SK-N-SH (cell line): ENCODE measurements around the gene CDR2. TPM values are rescaled to one million over a fixed set of nuclear protein-coding genes. Genes with fewer than 3 reads are reported as not detected.

Experiments used
- CTCF ChIA-PET: fragments of 300-600, 350-600 bp; formaldehyde crosslinking; extraction: SDS; loops from one replicate; lab custom pipeline; 2021; lab: Yijun Ruan, JAX
- POLR2A ChIA-PET: fragments of 350-600 bp; sonication (Branson Sonifier 250); formaldehyde crosslinking; extraction: SDS; loops from one replicate; lab custom pipeline; 2020; ENCODE audit warnings: antibody characterized with exemption, inconsistent platforms; lab: Yijun Ruan, JAX
- DNase-seq: peaks from one replicate; pipeline ENCODE4 v3.0.0; 2012
- H2AFZ ChIP-seq: fragments of 200-600 bp; sonication (generic); 2 replicates; pipeline ENCODE4 v1.8.1; 2016; ENCODE audit warnings: antibody characterized with exemption, mild to moderate bottlenecking, low read depth
- H3F3A ChIP-seq: fragments of 200-600 bp; sonication (generic); replicated peaks from 2 replicates; pipeline ENCODE3; 2016; ENCODE audit warnings: antibody characterized with exemption, mild to moderate bottlenecking; ENCODE audit not compliant: insufficient read depth
- H3K27ac ChIP-seq, 2 experiments: fragments of 200-500 bp in 1 of 2; fragments of 200-600 bp in 1 of 2; sonication (Bioruptor generic) in 1 of 2; sonication (generic), shearing (Covaris generic) in 1 of 2; 2 replicates each; pipeline versions ENCODE4 v1.5.1 to v1.6.1; 2014 to 2016; ENCODE audit warnings: low read depth in 2 of 2, inconsistent platforms in 1 of 2, low read length in 1 of 2, mild to moderate bottlenecking in 1 of 2, mixed read lengths in 1 of 2
- H3K27me3 ChIP-seq: fragments of 200-600 bp; sonication (generic), shearing (Covaris generic); 2 replicates; pipeline ENCODE4 v1.6.1; 2016; ENCODE audit warnings: mixed run types; ENCODE audit not compliant: insufficient read depth
- H3K36me3 ChIP-seq, 2 experiments: fragments of 200-500 bp in 1 of 2; fragments of 200-600 bp in 1 of 2; sonication (Bioruptor generic) in 1 of 2; sonication (generic) in 1 of 2; replicated peaks in 1 of 2; 2 replicates each; pipeline versions ENCODE3 to v1.5.1; 2014 to 2016; ENCODE audit warnings: low read length in 1 of 2, mild to moderate bottlenecking in 1 of 2; ENCODE audit not compliant: insufficient read depth in 2 of 2, control insufficient read depth in 1 of 2
- H3K4me1 ChIP-seq, 2 experiments: fragments of 200-500 bp in 1 of 2; fragments of 200-600 bp in 1 of 2; sonication (Bioruptor generic) in 1 of 2; sonication (generic), shearing (Covaris generic) in 1 of 2; 2 replicates each; pipeline versions ENCODE4 v1.5.1 to v1.6.1; 2014 to 2016; ENCODE audit warnings: low read depth in 1 of 2, low read length in 1 of 2, mixed run types in 1 of 2; ENCODE audit not compliant: insufficient read depth in 2 of 2, control insufficient read depth in 1 of 2
- H3K4me2 ChIP-seq: fragments of 200-600 bp; sonication (generic), shearing (Covaris generic); 2 replicates; pipeline ENCODE4 v1.6.1; 2017; ENCODE audit warnings: mixed run types
- H3K4me3 ChIP-seq, 2 experiments: fragments of 200-500 bp in 1 of 2; fragments of 200-600 bp in 1 of 2; sonication (Bioruptor generic) in 1 of 2; sonication (generic), shearing (Covaris generic) in 1 of 2; 2 replicates each; pipeline versions ENCODE4 v1.5.1 to v1.8.1; 2014 to 2016; ENCODE audit warnings: low read depth in 2 of 2, inconsistent platforms in 1 of 2, low read length in 1 of 2, mild to moderate bottlenecking in 1 of 2, mixed read lengths in 1 of 2, moderate library complexity in 1 of 2
- H3K79me2 ChIP-seq: fragments of 200-600 bp; sonication (generic); 2 replicates; pipeline ENCODE4 v1.8.1; 2017; ENCODE audit warnings: mild to moderate bottlenecking; ENCODE audit not compliant: insufficient read depth
- H3K9ac ChIP-seq: fragments of 200-600 bp; sonication (generic); 2 replicates; pipeline ENCODE4 v1.6.1; 2017; ENCODE audit warnings: mixed run types
- H3K9me2 ChIP-seq: fragments of 200-600 bp; sonication (generic); 2 replicates; pipeline ENCODE4 v1.6.1; 2017; ENCODE audit warnings: mixed run types
- H3K9me3 ChIP-seq: fragments of 200-600 bp; sonication (generic); 2 replicates; pipeline ENCODE4 v1.6.1; 2017; ENCODE audit warnings: mixed run types, mild to moderate bottlenecking, moderate library complexity
- H4K20me1 ChIP-seq: fragments of 200-600 bp; sonication (generic); 2 replicates; pipeline ENCODE4 v1.6.1; 2017; ENCODE audit warnings: mild to moderate bottlenecking, mixed run types; ENCODE audit not compliant: insufficient read depth
- GATA2 ChIP-seq: sonication (generic); formaldehyde crosslinking; IDR thresholded peaks from 2 replicates; pipeline ENCODE4 v1.5.0; 2020; ENCODE audit warnings: mild to moderate bottlenecking, missing genetic modification reagents
- POLR2AphosphoS5 ChIP-seq: IDR thresholded peaks from 2 replicates; pipeline ENCODE4 v1.6.1; 2012; ENCODE audit warnings: low read depth, low read length
- RAD21 ChIP-seq: IDR thresholded peaks from 2 replicates; pipeline ENCODE4 v1.6.1; 2012; ENCODE audit warnings: mild to moderate bottlenecking, low read length
- SMC3 ChIP-seq: IDR thresholded peaks from 2 replicates; pipeline ENCODE4 v1.6.1; 2012; ENCODE audit warnings: low read depth, low read length, improper control_type of control experiment
- TEAD4 ChIP-seq: IDR thresholded peaks from 2 replicates; pipeline ENCODE4 v1.4.0; 2012; ENCODE audit warnings: mild to moderate bottlenecking, borderline replicate concordance; ENCODE audit not compliant: insufficient read depth
- WGBS: methylation state at CpG from one replicate; pipeline ENCODE4 v1.1.6; 2017; ENCODE audit warnings: low lambda C conversion rate; 5-methylcytosine and 5-hydroxymethylcytosine counted together
- polyA plus RNA-seq, 3 experiments: library from polyadenylated mRNA; depleted of rRNA; stranded (reverse); fragments of >200 nt; gene quantifications; 2 replicates each; pipeline ENCODE4 v1.2.3, GENCODE V29; 2012
- TF ChIP-seq, protein P1 (sequence below): IDR thresholded peaks from 2 replicates; pipeline ENCODE4 v1.4.0; 2012; ENCODE audit warnings: low read depth, borderline replicate concordance

The CDR2 gene
- polyA plus RNA-seq, 1 of the 3 experiments (the other 2 are of a cell fraction), result 30.3 TPM

DNA sequence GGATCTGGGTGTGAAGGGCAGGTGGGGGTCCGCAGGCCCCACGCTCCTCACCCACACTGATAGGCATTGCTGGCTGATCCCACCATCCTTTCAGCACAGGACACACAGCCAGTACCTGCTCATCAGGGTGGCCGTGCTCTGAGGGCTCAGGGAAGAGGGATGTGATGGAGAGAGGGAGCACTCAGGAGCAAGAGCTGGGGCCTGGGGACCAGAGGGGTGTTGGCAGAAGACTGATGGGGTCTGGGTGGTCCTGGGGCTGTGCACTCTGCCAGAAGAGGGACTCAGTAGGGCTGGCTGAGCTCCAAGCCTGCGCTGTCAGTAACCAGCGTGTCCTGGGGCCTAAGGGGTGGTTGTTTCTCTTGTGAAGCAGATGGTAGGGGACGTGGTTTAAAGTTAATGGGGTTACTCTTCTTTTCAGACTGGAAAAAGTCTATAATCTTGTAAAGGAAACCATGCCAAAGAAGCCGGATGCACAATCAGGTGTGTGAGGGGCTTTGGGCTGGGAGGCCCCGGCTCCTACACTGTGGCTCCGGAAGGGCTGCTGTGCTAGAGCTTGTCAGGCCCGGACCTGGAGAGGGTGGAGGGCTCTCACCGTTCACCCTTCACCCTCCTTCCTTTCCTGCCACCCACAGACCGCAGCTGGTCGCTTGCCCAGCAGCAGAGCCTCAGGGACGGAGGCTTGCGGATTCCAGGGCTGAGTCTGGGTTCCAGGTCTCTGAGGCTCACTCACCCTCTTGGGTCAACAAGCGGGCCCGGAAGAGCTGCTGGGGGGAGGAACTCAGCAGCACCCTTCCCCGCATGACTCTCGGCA lies 49.4 kb downstream of the CDR2 start (continued):
- TF ChIP-seq, protein P1, sequence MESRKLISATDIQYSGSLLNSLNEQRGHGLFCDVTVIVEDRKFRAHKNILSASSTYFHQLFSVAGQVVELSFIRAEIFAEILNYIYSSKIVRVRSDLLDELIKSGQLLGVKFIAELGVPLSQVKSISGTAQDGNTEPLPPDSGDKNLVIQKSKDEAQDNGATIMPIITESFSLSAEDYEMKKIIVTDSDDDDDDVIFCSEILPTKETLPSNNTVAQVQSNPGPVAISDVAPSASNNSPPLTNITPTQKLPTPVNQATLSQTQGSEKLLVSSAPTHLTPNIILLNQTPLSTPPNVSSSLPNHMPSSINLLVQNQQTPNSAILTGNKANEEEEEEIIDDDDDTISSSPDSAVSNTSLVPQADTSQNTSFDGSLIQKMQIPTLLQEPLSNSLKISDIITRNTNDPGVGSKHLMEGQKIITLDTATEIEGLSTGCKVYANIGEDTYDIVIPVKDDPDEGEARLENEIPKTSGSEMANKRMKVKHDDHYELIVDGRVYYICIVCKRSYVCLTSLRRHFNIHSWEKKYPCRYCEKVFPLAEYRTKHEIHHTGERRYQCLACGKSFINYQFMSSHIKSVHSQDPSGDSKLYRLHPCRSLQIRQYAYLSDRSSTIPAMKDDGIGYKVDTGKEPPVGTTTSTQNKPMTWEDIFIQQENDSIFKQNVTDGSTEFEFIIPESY, result no peak

DNA sequence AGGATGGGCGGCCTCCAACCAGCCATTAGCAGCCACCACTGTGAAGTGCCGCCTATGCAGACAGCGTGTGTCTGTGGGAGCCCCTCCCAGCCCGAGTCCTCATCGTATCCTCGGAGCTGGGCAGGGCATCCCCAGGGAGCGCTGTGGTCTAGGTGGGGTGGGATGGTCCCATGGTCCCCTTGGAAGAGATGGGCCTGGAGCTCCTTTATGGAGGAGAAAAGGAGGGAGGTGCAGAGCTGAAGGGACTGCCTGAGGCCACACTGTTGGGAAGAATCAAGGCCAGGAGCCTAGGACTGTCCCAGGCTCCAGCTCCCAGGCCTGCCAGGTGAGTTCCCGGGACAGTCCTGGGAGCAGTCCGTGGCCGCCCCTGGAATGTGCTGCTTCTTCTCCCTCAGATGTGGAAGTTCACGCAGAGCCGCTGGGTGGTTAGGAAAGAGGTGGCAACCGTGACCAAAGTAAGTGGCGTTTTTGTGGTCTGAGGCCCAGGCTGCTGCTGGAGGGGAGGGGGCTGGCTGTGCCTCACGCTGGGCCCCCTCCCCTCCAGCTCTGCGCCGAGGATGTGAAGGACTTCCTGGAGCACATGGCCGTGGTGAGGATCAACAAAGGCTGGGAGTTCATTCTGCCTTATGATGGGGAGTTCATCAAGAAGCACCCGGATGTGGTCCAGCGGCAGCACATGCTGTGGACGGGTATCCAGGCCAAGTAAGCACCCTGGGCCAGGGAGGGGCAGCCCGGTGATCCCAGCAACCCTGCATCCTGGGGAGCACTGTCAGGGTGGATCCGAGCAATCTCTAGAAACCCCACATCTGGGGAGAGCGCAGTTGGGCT lies 50.2 kb downstream of the CDR2 start:
- no peaks in the 10 kb centered on the region for H3K9me2 ChIP-seq
- no peak overlapping the region for H2AFZ ChIP-seq
- no peak overlapping the region for H3K4me2 ChIP-seq
- H3K9me3 ChIP-seq, result no peaks in the 10 kb centered on the region
- H3K4me1 ChIP-seq, result peaks cover 0 to 6% of the 10 kb centered on the region in 2 experiments; a peak in 1 of 4 replicates
- H3K9ac ChIP-seq, result no peak overlapping the region
- DNase-seq, result no peak
- peaks cover 0 to 69% of the 10 kb centered on the region in 2 experiments for H3K36me3 ChIP-seq
- no peaks in the 10 kb centered on the region for H3K27me3 ChIP-seq
- 100% methylated on average over 6 of the region's 24 CpGs for WGBS
- H3F3A ChIP-seq, result no peaks in the 10 kb centered on the region
- POLR2A ChIA-PET, result no interaction called here
- H3K27ac ChIP-seq, result no peak overlapping the region; a peak in 1 of 4 replicates
- no peak for TF ChIP-seq POLR2AphosphoS5
- no peak for TF ChIP-seq RAD21
- TF ChIP-seq, protein P1, result no peak
- no peak for TF ChIP-seq GATA2 (CRISPR knock-in tag)
- TF ChIP-seq TEAD4, result no peak
- no peak for TF ChIP-seq SMC3
- TF ChIP-seq, all 33 proteins: peak for 0
- Histone ChIP-seq H4K20me1 (0 out of 2 replicates have a peak, but pooled peaks cover 5% of the 10 kb centered on the region), H3K79me2 (no peaks in the 10 kb centered on the region; the same call in 1 of the 2 replicates), H3K4me3 (no peak overlapping the region)
- CTCF ChIA-PET, result interaction anchor here (0.9 to 2.1 kb wide), 3 partner anchors 24 to 1135 kb away, joined by 3 to 8 read pairs (median 3); no protein-coding TSS in a partner anchor
